WTC11 (cell line): ENCODE results near the gene PIM1. TPM values are rescaled to one million over a fixed set of nuclear protein-coding genes. Genes with fewer than 3 reads are reported as not detected.

ENCODE experiments used
- ATAC-seq: fragments of 200-7000 bp; cut with Tn5 transposase; 2 replicates; pipeline ENCODE4 v1.10.0; 2021; ENCODE audit warnings: mild to moderate bottlenecking, moderate library complexity
- CTCF ChIA-PET: fragments of 300-600 bp; sonication (Branson Sonifier 250); formaldehyde crosslinking; loops from one replicate; lab custom pipeline; 2021; ENCODE audit warnings: antibody characterized with exemption; lab: Charles Lee
- POLR2A ChIA-PET: fragments of 350-600 bp; sonication (Branson Sonifier 250); formaldehyde crosslinking; loops from one replicate; lab custom pipeline; 2021; ENCODE audit warnings: antibody characterized with exemption; lab: Charles Lee
- DNase-seq: peaks from one replicate; pipeline ENCODE4 v3.0.0; 2021; ENCODE audit warnings: low spot score
- H3K27ac Mint-ChIP-seq: 2 replicates; pipeline ENCODE4 v1.8.0; 2021; ENCODE audit warnings: mixed read lengths
- H3K27me3 Mint-ChIP-seq: 2 replicates; pipeline ENCODE4 v1.8.0; 2021; ENCODE audit warnings: low read depth, mild to moderate bottlenecking, moderate library complexity, mixed read lengths
- H3K36me3 Mint-ChIP-seq: 2 replicates; pipeline ENCODE4 v1.8.0; 2021; ENCODE audit warnings: mixed read lengths
- H3K4me1 Mint-ChIP-seq: 2 replicates; pipeline ENCODE4 v1.8.0; 2022; ENCODE audit warnings: mixed read lengths
- H3K4me3 Mint-ChIP-seq: 2 replicates; pipeline ENCODE4 v1.8.0; 2021; ENCODE audit warnings: mild to moderate bottlenecking, moderate library complexity, mixed read lengths
- H3K9me3 Mint-ChIP-seq: 2 replicates; pipeline ENCODE4 v1.8.0; 2021; ENCODE audit warnings: mixed read lengths
- AFF4 ChIP-seq: sonication (generic); formaldehyde crosslinking; IDR thresholded peaks from 2 replicates; pipeline ENCODE4 v1.8.1; 2023; ENCODE audit warnings: mild to moderate bottlenecking, missing genetic modification reagents, borderline replicate concordance
- ARID4B ChIP-seq: sonication (generic); formaldehyde crosslinking; IDR thresholded peaks from 2 replicates; pipeline ENCODE4 v1.8.0; 2023; ENCODE audit warnings: missing genetic modification reagents, mild to moderate bottlenecking, borderline replicate concordance
- E2F5 ChIP-seq: sonication (generic); formaldehyde crosslinking; IDR thresholded peaks from 2 replicates; pipeline ENCODE4 v1.8.1; 2022; ENCODE audit warnings: mild to moderate bottlenecking, moderate library complexity, missing genetic modification reagents
- EMX1 ChIP-seq: fragments of 250-450 bp; sonication (Bioruptor Pico); IDR thresholded peaks from 2 replicates; pipeline ENCODE4 v1.8.0; 2021; ENCODE audit warnings: mild to moderate bottlenecking
- FOXK1 ChIP-seq: sonication (generic); formaldehyde crosslinking; IDR thresholded peaks from 2 replicates; pipeline ENCODE4 v1.8.0; 2022; ENCODE audit warnings: mild to moderate bottlenecking, moderate library complexity, missing genetic modification reagents
- FOXP1 ChIP-seq: sonication (generic); formaldehyde crosslinking; IDR thresholded peaks from 2 replicates; pipeline ENCODE4 v1.8.0; 2022; ENCODE audit warnings: missing genetic modification reagents, mild to moderate bottlenecking, moderate library complexity, borderline replicate concordance
- GABPB1 ChIP-seq: sonication (generic); formaldehyde crosslinking; IDR thresholded peaks from 2 replicates; pipeline ENCODE4 v1.8.1; 2023; ENCODE audit warnings: mild to moderate bottlenecking, missing genetic modification reagents
- GTF2I ChIP-seq: fragments of 250-450 bp; sonication (Bioruptor Pico); conservative IDR thresholded peaks from 2 replicates; pipeline ENCODE4 v1.4.0; 2021; ENCODE audit warnings: mild to moderate bottlenecking
- HMGXB4 ChIP-seq: sonication (generic); formaldehyde crosslinking; IDR thresholded peaks from 2 replicates; pipeline ENCODE4 v1.8.1; 2023; ENCODE audit warnings: mild to moderate bottlenecking, moderate library complexity, missing genetic modification reagents
- KAT7 ChIP-seq: sonication (generic); formaldehyde crosslinking; IDR thresholded peaks from 2 replicates; pipeline ENCODE4 v1.8.1; 2023; ENCODE audit warnings: missing genetic modification reagents, mild to moderate bottlenecking, borderline replicate concordance
- SMAD3 ChIP-seq: sonication (generic); formaldehyde crosslinking; IDR thresholded peaks from 2 replicates; pipeline ENCODE4 v1.8.0; 2022; ENCODE audit warnings: missing genetic modification reagents, mild to moderate bottlenecking, borderline replicate concordance
- SP1 ChIP-seq: sonication (generic); formaldehyde crosslinking; conservative IDR thresholded peaks from 2 replicates; pipeline ENCODE4 v1.8.1; 2022; ENCODE audit warnings: missing genetic modification reagents
- STAT6 ChIP-seq: sonication (generic); formaldehyde crosslinking; conservative IDR thresholded peaks from 2 replicates; pipeline ENCODE4 v1.8.1; 2023; ENCODE audit warnings: mild to moderate bottlenecking, low read depth, missing genetic modification reagents, moderate library complexity
- ZNF121 ChIP-seq: sonication (generic); formaldehyde crosslinking; IDR thresholded peaks from 2 replicates; pipeline ENCODE4 v1.8.0; 2023; ENCODE audit warnings: missing genetic modification reagents
- ZNF219 ChIP-seq: sonication (generic); formaldehyde crosslinking; IDR thresholded peaks from 2 replicates; pipeline ENCODE4 v1.8.0; 2023; ENCODE audit warnings: missing genetic modification reagents, mild to moderate bottlenecking, borderline replicate concordance
- ZNF423 ChIP-seq: fragments of 250-450 bp; sonication (Bioruptor Pico); IDR thresholded peaks from 2 replicates; pipeline ENCODE4 v2.1.2; 2022; ENCODE audit warnings: mild to moderate bottlenecking, moderate library complexity
- total RNA-seq: library from RNA; stranded (reverse); gene quantifications from 3 replicates; pipeline ENCODE4 v1.2.3, GENCODE V29; 2021

PIM1 gene
- total RNA-seq, 1 experiment from 2014 or later: 64.7 TPM

- TF ChIP-seq ARID4B (CRISPR knock-in tag): no peak
- TF ChIP-seq SMAD3 (CRISPR knock-in tag): no peak
Observed at GRCh38 chr6:37218511-37218910, 48.6 kb downstream of the PIM1 start (continued).

GRCh38 chr6:37221585-37222124, 51.7 kb downstream of the PIM1 start:
- ChIA-PET POLR2A (interaction anchor here (0.5 to 2.1 kb wide), 6 partner anchors 8 to 620 kb away, joined by 3 to 10 read pairs (median 3); partner anchors contain the start of genes MTCH1, TBC1D22B and TMEM217), CTCF (interaction anchor here (0.8 to 4.4 kb wide), 8 partner anchors 11 to 336 kb away, joined by 3 to 24 read pairs (median 6); no protein-coding TSS in a partner anchor)
- peak; percentile 4 for ATAC-seq
- Mint-ChIP-seq H3K4me1 (peaks cover 13% of the 10 kb centered on the region), H3K36me3 (no peaks in the 10 kb centered on the region)
- TF ChIP-seq STAT6 (no peak), KAT7 (CRISPR knock-in tag) (peak; percentile 50; the same call in 1 of the 2 replicates), FOXK1 (0 out of 2 replicates have a peak, but pooled peaks have one; percentile 10)
- TF ChIP-seq, all 79 proteins: peak for 2
- H3K27ac Mint-ChIP-seq: peak overlapping the region; percentile 91
- no peak for DNase-seq
- H3K27me3 Mint-ChIP-seq: no peaks in the 10 kb centered on the region
- H3K4me3 Mint-ChIP-seq: peak overlapping the region; percentile 86
- H3K9me3 Mint-ChIP-seq: no peaks in the 10 kb centered on the region

- ATAC-seq (peak; percentile 96), DNase-seq (peak; percentile 94)
- TF ChIP-seq AFF4 (CRISPR knock-in tag): 0 out of 2 replicates have a peak, but pooled peaks have one; percentile 17
- 0 out of 2 replicates have a peak, but pooled peaks have one; percentile 18 for TF ChIP-seq E2F5 (CRISPR knock-in tag)
- peak; percentile 91 for TF ChIP-seq ZNF423
- no peak for TF ChIP-seq ZNF219 (CRISPR knock-in tag)
- TF ChIP-seq FOXP1 (CRISPR knock-in tag): 0 out of 2 replicates have a peak, but pooled peaks have one; percentile 37
- TF ChIP-seq GTF2I (CRISPR knock-in tag): 0 out of 2 replicates have a peak, but pooled peaks have one; percentile 69
- peak; percentile 82 for TF ChIP-seq SP1 (CRISPR knock-in tag)
- no peak for TF ChIP-seq EMX1 (CRISPR knock-in tag)
- TF ChIP-seq HMGXB4 (CRISPR knock-in tag): peak; percentile 67; the same call in 1 of the 2 replicates
- peak; percentile 24; the same call in 1 of the 2 replicates for TF ChIP-seq GABPB1
- TF ChIP-seq ZNF121 (CRISPR knock-in tag): peak; percentile 97
- Mint-ChIP-seq H3K4me1 (peaks cover 13% of the 10 kb centered on the region), H3K9me3 (no peaks in the 10 kb centered on the region), H3K4me3 (peak overlapping the region; percentile 86), H3K36me3 (no peaks in the 10 kb centered on the region), H3K27ac (peak overlapping the region; percentile 91), H3K27me3 (no peaks in the 10 kb centered on the region)
- ChIA-PET CTCF (interaction anchor here (0.8 to 4.4 kb wide), 9 partner anchors 12 to 337 kb away, joined by 3 to 24 read pairs (median 5); no protein-coding TSS in a partner anchor), POLR2A (interaction anchor here (0.6 to 2.1 kb wide), 8 partner anchors 9 to 827 kb away, joined by 3 to 10 read pairs (median 4); partner anchors contain the start of genes MTCH1, TBC1D22B and TMEM217)
Observed at GRCh38 chr6:37222125-37222967, 52.4 kb downstream of the PIM1 start.
